ENCODE measurements around the gene LIAS. TPM values are rescaled to one million over a fixed set of nuclear protein-coding genes. Genes with fewer than 3 reads are reported as not detected.

LIAS gene
- total and polyA plus RNA-seq, 2 of the 13 experiments (the other 11 are each of a cell fraction or from before 2014, with no cell fraction given): 16.0 to 16.6 TPM

GRCh38 chr4:39429476-39430334 lies 29.2 kb upstream of the LIAS start (continued):
- no peak for TF ChIP-seq SRSF9 (IDR thresholded peaks at IDR 0.05; ENCODE audit: borderline replicate concordance, insufficient read depth, low read depth, low read length, poor library complexity, severe bottlenecking)
- no peak for TF ChIP-seq ZNF326 (CRISPR knock-in tag; IDR thresholded peaks at IDR 0.05; ENCODE audit: borderline replicate concordance)
- TF ChIP-seq ZNF407 (CRISPR knock-in tag; IDR thresholded peaks at IDR 0.05; ENCODE audit: not compliant biosample characterization): no peak
- peak; percentile 93 for TF ChIP-seq NR2F6 (IDR thresholded peaks at IDR 0.05)
- TF ChIP-seq NR2F6 (CRISPR knock-in tag; IDR thresholded peaks at IDR 0.05): peak; percentile 68
- no peak for TF ChIP-seq CREB3 (CRISPR knock-in tag; IDR thresholded peaks at IDR 0.05)
- TF ChIP-seq THYN1 (CRISPR knock-in tag; IDR thresholded peaks at IDR 0.05; ENCODE audit: borderline replicate concordance, low read depth): no peak
- TF ChIP-seq NR2C2 (CRISPR knock-in tag; IDR thresholded peaks at IDR 0.05; ENCODE audit: borderline replicate concordance): peak; percentile 48; the same call in 1 of the 2 replicates
- TF ChIP-seq SUZ12 (IDR thresholded peaks at IDR 0.05; ENCODE audit: low read depth, low read length): no peak
- TF ChIP-seq ZNF253 (CRISPR knock-in tag; IDR thresholded peaks at IDR 0.05; ENCODE audit: borderline replicate concordance): no peak
- no peak for TF ChIP-seq SNAPC5 (CRISPR knock-in tag; IDR thresholded peaks at IDR 0.05; ENCODE audit: borderline replicate concordance)
- TF ChIP-seq, protein P1, sequence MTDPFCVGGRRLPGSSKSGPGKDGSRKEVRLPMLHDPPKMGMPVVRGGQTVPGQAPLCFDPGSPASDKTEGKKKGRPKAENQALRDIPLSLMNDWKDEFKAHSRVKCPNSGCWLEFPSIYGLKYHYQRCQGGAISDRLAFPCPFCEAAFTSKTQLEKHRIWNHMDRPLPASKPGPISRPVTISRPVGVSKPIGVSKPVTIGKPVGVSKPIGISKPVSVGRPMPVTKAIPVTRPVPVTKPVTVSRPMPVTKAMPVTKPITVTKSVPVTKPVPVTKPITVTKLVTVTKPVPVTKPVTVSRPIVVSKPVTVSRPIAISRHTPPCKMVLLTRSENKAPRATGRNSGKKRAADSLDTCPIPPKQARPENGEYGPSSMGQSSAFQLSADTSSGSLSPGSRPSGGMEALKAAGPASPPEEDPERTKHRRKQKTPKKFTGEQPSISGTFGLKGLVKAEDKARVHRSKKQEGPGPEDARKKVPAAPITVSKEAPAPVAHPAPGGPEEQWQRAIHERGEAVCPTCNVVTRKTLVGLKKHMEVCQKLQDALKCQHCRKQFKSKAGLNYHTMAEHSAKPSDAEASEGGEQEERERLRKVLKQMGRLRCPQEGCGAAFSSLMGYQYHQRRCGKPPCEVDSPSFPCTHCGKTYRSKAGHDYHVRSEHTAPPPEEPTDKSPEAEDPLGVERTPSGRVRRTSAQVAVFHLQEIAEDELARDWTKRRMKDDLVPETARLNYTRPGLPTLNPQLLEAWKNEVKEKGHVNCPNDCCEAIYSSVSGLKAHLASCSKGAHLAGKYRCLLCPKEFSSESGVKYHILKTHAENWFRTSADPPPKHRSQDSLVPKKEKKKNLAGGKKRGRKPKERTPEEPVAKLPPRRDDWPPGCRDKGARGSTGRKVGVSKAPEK (CRISPR knock-in tag; IDR thresholded peaks at IDR 0.05; ENCODE audit: borderline replicate concordance): no peak
- TF ChIP-seq ARNT (IDR thresholded peaks at IDR 0.05): no peak
- TF ChIP-seq CHD4 (IDR thresholded peaks at IDR 0.05; ENCODE audit: borderline replicate concordance, low read length): no peak
- no peak for TF ChIP-seq ZNF816 (CRISPR knock-in tag; IDR thresholded peaks at IDR 0.05; ENCODE audit: borderline replicate concordance)

All from HepG2 (cell line).